HG02938 (cell line): Measurements from ENCODE around the gene ADA.

Experiments used
- ATAC-seq: cut with Tn5 transposase; IDR thresholded peaks from one replicate; pipeline ENCODE4 v1.9.1; 2021; ENCODE audit warnings: mild to moderate bottlenecking, moderate library complexity; ENCODE audit not compliant: unreplicated experiment

The ADA gene

DNA sequence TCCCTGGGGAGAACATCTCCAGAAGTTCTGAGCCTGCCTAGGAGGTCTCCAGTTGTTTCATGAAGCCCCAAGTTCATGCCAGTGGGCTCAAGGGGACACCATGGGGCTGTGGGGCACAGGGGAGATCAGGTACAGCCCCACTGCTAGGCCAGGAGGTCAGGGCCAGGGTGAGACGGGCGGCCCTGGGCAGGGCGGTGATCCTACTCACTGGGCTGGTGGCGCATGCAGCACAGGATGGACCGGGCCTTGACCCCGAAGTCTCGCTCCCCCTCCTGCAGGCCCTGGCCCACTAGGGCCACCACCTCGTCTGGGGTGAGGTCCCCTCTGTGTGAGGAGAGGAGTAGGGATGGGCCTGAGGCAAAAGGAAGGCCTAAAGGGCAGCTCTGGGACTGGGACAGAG is 26.1 kb downstream of the ADA start:
- ATAC-seq = no peak

DNA sequence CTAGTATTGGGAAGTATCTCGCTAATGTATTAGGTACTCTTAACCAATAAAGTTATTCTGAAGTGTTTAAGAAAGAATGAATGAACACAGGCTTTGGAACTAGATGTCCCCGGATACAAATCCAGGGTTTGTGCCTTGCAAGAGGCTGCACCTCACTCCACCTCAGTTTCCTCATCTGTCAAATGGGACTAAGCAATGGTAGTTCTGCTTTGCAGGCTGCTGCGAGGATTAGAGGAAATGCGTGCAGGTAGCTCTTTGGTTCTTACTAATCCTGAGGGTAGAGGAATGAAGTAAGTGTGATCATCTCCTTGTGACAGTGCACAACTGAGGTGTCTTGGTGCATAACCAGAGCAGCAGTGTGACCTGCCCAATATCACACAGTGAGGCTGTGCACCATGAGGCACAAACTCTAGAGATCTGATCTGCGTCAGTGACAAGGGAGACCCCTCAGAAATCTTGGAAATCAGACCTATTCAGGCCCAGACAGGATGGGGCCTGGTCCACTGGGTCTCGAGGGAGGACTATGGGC is 26.7 kb downstream of the ADA start:
- ATAC-seq = no peak

DNA sequence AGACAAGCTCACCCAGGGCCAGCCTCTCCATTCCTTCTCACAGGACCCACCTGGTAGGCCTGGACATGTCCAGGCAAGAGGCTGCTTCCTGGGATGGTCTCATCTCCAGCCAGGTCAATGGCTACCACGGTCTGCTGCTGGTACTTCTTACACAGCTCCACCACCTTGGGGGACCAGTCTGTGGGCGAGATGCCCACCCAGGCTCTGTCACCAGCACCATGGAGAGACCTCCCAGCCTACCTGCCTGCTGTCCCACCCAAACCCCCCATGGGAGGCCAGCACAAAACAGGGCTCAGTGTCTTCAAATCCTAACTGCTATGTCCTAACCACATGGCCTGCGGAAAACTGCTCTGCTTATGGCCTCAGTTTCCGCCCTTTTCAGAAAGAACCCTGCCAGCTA is 27.3 kb downstream of the ADA start:
- ATAC-seq = no peak

DNA sequence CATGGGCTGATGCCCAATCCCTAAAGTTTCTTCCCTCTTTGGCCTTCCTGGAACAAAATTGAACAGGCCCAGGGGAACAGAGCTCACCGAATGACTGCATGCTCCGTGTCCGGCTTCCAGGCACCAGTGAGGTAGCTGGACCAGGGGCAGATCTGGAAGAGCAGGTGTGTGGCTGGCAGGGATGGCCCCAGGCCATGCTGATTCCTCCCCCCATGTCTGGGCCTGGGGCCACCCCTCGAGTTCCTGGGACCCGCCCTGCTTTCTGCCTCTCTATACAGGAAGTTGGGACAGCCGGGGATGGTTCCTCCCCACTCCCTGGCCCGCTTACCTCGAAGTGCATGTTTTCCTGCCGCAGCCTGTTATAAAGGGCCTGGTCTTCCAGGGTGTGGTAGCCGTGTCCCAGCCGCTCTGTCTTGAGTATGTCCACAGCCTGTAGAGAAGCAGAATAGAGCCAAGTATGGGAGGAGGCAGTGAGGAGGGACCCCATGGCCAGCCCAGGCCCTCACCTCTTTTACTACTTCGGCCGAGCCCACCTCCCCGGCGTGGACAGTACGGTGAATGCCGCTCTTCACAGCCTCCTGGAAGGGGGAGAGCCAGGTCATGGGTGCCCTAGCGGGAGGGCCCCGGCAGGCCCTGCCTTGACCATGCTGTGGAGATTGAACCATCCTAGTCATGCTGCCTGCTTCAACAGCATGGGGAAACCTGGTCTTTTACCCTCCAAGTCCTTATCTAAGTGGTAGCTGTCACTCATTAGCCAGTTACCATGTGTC is 28.8 kb downstream of the ADA start:
- no peak for ATAC-seq

DNA sequence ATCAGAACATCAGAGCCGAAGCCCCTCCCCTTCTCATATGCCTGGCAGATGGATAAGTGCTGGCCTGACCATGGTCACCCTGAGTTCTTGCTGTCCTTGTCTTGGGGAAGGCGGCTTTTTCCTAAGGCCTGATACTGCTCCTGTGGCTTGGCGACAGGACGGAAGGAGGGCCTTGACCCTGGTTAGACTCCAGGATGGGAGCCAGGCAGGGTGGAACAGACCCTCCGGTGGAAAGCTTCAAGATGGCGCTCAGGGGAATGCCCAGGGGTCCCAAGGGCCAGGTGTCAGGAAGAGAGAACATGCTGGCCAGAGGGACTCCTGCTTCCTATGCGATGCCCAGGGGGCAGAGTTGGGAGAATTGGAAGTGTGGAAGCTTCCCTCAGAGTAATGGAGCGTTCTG is 29.6 kb downstream of the ADA start:
- ATAC-seq = no peak

DNA sequence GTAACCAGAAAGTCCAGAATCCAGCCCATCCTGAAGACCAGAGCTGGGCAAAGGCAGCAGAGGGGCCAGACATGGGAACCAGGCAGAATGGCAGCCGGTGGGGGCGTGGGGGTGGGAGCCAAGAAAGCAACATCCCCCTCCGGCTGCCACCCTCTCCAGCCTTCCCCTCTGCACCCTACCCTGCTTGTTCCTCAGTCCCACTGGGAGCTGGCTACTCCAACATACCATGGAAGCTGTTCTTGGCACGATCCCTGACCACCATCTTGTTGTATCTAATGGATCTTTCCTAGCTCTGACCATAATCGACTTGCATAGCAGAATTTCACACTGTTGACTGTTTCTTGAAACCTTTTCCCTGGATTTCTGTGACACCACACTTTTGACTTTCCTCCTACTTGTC is 30.2 kb downstream of the ADA start:
- no peak for ATAC-seq

DNA sequence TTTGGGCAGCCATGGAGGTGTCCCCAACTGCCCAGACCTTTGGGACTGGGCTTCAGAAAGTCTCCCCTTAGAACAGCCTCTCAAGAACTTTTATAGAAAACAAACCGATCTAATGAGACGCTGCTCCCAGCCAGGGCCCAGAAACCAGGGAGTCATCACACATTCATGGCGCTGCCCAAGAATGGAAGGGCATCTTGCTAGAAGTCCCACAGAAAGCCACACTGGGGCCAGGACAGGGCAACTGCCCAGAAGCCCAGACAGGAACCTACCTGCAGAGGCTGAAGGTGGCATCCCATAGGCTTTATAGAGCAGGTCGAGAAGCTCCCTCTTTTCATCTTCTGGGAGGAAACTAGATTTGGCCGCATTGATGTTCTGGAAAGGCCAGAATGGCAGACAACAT is 31.5 kb downstream of the ADA start:
- no peak for ATAC-seq

DNA sequence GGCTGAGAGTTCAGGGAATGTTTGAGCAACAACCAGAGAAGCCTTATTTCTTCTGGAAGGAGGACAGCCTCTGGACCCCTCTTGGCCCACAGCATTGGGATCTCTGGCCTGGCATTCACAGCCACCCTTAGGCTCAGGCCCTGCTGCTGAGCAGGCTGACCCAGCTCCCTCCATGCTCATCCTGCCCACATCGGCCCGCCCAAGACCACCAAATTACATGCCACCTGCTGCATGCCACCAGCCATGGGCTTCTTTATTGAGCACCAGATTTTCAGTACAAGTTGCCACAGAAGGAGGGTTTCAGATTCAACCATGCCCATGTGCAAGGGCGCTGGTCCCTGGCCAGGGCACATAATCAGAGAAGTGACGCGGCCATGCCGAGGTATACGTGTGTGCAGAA is 32.2 kb downstream of the ADA start:
- ATAC-seq = no peak

DNA sequence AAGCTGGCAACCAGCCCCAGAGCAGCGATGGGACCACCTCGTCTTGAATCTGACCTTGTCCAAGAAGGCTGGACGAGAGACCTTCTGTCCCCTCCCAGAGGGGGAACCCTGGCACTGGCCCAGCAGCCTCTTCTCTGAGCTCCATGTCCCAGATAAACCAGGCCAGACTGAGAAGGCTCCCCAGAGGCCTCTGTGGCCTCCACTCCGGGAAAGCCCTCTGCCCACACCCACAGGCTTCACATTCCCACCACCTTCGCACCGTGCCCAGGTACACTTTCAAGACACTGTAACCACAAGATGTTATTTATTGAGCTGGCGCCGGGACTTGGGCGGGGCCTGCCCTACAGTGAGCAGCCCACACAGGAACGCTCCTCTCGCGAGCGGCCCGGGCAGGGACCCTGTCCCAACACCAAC is 33.2 kb downstream of the ADA start:
- no peak for ATAC-seq

DNA sequence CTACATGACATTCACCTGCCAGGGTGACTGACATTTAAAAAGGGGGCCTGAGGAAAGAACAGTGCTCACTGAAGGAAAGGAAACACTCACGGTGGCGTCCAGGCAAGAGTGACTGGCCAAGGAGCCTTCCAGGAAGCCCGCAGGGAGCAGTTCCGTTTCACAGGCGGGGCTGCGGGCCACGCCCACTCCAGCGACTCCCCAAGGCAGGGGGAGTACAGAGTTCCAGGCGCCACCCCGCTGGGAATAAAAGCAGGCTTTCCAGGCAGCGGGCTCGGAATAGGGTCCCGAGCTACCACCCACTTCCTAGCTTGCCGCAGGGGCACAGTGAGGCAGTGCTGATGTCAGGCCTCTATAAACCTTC is 34.9 kb downstream of the ADA start:
- no peak for ATAC-seq

DNA sequence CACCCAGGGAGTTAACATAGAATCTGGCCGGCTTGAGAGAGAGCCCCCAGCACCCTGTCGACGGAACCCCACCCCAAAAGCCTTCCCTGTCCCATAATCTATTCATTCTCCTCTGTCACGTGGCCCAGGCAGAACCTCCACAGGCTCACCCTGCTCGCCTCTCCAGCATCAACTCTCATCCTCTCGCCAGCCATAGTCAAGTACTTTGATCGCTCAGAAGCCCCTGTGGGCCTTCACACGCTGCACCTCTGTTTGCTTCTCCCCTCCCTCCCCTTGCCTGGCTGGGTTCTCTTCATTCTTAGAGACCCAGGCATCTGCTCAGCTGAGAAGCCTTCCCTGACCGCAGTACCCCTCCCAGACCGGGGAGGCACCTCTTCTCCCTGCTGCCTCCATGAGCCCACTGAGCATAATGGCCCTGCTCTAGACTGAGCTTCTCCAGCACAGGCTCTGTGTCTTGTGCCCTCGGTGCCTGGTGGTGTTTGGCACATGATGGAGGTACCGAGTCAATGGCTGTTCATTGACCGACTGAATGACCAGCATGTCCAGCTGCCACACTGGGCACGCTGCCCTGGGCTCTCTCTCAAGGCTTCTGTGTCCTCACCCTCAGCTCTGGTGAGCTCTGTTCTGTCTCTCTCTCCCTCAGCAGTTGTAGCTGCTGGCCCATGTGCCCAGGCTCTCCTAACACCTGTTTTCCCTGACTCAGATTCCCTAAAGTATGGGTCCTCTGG is 35.5 kb downstream of the ADA start:
- no peak for ATAC-seq

DNA sequence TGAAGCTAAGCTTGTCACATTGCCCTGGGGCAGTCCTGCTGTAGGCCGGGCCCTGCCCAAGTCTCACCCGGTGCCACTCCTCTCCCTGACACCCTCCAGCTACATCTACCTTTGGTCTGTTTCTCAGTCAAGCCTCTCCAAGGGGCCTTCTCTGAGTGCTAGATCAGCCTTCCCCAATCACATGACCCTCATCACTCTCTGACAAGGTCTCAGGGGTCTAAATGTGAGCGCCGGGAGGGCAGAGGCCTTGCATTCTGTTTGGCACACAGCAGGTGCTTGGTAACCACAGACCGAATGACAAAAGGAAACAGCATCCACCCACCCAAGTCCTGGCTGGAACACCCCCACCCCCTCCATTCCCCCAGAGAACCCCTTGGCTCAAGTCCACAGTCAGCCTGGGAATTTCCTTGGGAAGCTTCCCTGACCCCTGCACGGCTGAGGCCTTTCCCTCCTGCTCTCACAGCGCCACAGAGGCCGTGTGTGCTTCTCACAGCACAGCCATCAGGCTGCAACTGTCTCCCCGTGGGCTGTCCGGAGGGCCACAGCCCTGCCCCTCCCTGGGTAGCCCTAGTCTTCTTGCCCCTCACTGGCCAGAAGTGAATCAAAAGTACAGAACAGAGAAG is 36.2 kb downstream of the ADA start:
- no peak for ATAC-seq

DNA sequence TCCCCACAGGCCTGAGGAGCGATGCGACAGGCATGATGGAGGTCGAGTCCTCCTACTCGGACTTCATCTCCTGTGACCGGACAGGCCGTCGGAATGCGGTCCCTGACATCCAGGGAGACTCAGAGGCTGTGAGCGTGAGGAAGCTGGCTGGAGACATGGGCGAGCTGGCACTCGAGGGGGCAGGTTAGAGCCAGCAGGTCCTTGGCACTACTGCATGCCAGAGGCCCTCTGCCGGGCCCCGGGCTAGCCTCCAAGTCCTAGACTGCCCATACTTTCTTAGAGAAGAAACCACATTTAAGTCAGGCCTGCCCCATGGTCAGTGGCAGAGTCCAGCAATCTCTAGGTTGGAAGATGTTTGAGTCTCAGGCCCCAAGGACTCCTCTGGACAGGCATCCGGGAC is 37.0 kb downstream of the ADA start:
- ATAC-seq = no peak

DNA sequence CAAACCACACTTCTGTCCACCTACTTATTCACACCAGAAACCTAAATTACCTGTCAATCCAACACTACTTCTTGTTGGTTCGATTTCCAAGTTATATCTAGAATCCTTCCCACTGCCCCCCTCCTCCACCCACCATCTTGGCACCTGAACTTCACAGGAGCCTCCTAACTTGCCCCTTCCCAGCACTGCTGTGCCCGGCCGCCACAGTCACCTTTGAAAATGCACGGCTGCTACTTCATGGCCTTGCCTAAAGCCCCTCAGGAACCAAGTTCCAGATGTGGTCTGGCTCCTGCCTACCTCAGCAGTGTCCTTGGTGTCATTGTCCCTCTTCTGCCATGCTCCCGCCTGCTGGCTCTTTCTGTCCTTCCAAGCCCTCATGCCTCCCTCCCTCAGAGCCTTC is 37.9 kb downstream of the ADA start:
- ATAC-seq = no peak

DNA sequence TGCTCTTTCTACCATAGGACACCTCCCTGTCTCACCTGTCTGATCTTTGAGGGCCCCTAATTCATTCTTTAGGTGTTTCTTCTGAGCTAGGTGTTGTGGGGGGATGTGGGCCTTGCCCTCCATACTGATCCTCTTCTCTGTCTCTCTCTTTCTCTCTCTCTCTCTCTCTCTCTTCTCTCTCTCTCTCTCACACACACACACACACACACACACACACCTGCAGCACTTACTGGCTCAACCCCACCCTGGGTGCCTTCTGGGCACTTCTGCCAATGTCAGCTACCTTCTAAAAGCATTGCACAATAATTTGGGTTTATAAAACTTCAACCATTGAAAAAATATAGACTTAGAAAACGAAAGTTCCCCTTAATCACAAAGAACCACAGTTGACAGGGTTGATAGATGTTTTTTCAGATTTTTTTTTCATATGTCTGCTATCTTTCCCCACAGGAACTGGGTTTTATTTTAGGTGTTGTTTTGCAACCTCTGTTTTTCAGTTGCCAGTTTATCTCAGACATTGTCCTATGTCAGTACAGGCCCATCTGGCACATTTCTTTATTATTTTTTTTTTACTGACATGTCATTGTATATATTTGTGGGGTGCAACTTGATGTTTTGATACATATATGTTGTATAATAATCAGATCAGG is 41.1 kb downstream of the ADA start:
- ATAC-seq = no peak

DNA sequence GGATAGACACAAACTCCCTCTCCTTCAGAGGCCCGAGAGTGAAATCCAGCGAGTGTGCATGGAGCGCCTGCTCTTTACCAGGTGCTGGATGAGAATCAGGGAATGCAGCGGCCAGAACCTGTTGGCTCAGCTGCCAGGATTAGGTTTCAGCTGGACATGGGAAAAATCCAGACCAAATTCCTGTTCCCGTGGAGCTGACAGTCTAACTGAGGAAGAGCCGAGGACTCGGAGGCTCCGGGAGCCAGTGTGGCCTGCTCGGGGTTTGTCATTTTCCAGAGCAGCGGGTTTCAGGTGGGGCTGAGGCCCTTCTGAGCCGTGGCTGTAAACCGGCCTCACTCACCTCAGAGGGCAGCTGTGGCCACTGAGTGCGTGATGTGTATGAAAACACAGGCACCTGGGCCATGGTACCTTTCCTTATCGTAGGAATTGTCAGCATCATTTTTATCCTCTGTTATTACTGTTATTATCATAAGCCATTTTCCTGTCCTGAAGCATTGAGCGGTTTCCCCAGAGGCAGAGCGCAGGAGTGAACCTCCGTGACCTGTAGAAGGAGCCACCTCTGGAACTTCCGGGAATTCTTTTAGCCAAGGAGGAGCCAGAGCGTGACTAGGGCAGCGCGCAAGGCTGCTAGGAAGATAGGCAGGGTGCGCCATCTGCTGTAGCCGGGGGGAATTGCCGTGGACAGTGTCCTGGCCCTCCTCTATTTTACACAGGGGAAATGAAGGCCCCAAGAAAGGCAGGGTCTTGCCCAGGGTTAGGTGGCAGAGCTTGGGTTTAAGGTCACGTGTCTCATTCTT is 41.8 kb downstream of the ADA start:
- ATAC-seq = no peak

DNA sequence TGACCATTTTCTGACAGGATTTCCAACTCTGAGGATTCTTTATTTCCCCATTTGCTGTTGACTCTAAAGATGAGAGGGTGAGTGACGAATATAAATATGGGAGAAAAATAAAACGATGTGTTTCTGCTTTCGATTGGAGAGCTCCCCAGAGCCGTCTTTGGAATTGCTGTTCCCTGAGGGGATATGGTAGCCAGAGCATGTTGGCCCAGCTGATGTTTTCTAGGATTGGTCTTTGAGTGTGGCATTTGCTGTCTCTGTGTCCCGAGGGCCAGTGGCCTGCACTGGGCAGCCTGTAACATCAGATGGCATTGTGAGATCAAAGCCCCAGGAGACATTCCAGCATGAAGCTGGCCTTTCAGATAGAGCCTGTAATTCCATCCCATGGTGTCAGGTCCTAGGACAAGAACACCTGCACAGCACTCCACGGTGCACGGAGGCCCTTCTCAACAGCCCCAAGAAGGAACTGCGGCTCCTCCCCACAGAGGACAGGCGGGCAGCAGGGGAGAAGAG is 42.4 kb downstream of the ADA start:
- ATAC-seq = no peak

DNA sequence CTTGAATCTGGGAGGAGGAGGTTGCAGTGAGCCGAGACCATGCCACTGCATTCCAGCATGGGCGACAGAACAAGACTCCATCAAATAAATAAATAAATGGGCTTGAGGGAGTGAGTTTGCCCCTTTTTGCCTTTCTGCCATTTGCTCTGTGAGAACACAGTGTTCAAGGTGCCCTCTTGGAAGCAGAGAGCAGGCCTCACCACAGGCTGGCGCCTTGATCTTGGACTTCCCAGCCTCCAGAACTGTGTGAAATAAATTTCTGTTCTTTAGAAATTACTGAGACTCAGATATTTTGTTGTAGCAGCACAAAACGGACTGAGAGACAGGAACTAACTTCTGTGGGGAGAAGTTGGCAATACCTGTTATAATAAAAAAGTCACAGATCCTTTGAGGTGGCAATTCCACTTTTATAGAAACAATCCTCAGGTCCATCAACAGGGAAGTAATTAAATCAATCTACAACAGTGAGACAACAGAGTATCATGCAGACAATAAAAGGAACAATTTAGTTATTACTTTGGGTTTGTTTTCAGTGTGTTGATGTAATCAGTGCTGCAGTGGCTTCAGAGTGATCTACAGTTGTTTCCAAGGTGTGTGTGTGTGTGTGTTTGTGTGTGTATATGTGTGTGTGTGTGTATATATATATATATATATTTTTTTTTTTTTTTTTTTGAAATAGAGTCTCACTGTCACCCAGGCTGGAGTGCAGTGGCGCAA is 44.6 kb downstream of the ADA start:
- no peak for ATAC-seq

DNA sequence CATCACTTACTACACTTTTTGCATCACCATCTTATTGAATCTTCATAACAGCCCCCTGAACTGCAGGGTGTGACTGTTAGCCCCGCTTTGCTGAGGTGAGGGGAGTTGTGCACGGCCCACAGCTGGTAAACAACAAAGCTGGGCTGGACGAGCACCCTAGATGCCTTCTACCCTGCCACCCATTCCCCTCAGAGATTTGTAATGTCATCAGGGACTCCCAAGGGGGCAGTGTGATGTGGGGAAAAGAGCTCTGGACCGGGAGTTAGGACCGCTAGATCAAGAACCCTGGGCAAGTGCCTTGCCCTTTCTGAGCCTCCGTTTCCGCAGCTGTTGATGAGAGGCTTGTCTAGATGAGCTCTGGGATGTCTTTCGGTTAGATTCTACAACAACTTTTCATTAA is 48.2 kb downstream of the ADA start:
- no peak for ATAC-seq

DNA sequence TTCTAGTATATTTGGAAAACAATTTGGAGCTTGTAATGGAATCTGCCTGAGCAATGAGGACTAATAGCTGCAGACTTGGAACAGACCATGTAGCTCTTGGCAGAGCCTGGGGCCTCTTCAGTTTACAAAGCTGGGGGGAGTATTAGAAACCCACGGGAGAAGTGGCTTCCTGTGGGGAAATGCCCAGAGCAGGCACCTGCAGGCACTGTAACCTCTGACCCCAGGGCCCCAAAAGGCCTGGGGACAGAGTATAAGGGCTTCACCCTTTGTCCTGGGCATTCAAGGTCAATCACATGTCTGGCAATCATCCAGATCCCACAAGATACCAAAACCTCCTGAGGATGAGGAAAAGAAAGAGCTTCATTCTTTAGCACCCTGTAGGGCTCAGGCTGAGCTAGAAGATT is 49.7 kb downstream of the ADA start:
- no peak for ATAC-seq
